HG03103 (cell line): ENCODE measurements around the gene KRTAP10-7.
"Not testable (repeated sequence)": the region's sequence is repeated elsewhere in the genome, so short reads cannot be mapped to it uniquely, and the experiment has no call there.

Experiments
- ATAC-seq: cut with Tn5 transposase; IDR thresholded peaks from one replicate; pipeline ENCODE4 v1.9.1; 2021; ENCODE audit warnings: low read depth; ENCODE audit not compliant: unreplicated experiment

KRTAP10-7 gene

DNA sequence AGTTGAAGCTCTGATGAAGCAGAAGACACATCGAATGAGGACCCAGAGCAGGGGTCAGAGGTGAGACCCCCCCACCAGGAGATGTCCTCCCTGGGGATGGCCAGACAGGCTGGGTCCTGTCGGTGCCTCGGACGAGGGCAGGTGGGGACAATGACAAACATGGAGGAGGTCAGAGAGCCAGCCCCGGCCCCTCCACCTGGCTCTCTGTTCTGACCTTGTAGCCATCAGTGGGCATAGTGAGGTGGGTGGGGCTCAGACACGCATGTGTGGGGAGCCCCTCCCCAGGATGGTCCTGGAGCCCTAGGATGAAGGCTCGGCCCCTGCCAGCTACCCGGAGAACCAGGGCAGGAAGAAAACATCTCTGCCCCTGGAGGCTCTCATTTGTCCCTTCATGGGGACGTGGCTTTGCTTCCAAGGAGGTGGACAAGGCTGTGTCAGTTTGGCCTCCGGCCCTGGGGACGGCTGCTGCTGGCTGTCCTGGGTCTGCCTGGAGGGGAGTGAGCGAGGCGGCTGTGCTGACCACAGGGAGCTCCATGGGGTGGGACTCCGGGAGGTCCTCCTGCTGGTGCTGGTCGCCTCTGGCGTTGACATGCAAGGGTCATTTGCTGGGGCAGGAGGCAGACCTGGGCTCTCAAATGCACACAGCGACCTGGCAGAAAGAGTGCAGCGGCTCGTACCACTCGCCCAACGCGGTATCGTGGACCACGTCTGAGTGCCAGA is 10.7 kb upstream of the KRTAP10-7 start:
- ATAC-seq, result no peak

DNA sequence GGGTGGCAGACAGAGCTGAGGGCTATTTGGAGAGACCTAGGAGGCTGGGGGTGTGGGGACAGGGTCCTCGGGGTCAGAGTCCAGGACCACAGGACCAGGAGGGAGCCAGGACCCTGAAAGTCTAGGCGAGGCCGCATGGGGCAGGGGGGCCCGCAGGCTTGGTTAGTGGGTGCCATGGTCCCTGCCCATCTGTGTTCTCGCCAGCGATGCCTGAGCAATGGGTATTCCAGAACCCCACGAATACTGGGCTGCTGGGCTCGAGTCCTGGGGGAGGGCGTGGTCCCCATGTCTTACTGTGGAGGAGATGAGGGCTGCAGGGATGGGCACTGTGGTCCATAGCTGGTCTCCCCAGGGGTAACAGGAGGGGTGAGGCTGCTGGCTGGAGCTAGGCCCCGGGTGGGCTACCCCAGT is 10.1 kb upstream of the KRTAP10-7 start:
- ATAC-seq, result no peak

DNA sequence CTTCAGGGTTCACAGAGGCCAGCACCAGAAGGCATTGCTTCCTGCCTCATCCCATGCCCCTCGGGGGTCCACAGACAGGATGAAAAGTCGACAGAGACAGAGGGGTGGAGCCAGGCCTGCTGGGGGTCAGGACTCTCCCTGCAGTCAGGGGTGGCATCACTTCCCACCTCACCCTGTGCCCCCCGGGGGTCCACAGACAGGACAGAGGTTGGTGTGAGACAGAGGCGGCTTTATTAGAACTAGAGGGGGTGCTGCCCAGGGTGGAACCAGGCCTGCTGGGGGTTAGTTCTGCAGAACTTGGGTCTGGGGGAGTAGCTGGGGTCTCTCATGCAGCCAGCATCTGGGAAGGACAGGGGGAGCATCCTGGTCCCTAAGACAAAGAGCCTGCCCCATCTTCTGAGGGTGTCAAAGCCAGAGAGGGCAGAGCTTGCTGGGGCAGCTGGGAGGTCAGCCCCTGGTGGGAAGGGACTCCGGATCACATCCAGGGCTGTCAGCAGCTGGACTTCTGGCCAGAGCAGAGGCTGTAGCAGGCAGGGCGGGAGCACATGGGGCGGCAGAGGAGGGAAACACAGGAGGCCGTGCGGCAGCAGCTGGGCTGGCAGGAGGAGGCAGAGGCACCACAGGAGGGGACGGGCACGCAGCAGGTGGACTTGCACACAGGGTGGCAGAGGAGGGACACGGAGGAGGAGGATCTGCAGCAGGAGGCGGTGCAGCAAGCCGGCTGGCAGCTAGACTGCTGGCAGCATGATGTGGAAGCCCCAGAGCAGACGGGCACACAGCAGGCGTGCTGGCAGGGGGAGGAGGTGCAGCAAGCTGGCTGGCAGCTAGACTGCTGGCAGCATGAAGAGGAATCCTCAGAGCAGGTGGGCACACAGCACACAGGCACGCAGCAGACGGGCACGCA is 9.2 kb upstream of the KRTAP10-7 start:
- not testable (repeated sequence) for ATAC-seq

DNA sequence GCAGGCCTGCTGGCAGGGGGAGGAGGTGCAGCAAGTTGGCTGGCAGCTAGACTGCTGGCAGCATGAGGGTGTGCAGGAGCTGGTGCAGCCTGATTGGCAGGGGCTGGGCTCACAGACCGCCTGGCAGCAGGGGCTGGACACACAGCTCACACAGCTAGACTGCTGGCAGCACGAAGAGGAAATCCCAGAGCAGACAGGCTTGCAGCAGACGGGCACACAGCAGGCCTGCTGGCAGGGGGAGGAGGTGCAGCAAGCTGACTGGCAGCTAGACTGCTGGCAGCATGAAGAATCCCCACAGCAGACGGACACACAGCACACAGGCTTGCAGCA is 8.6 kb upstream of the KRTAP10-7 start:
- not testable (repeated sequence) for ATAC-seq

DNA sequence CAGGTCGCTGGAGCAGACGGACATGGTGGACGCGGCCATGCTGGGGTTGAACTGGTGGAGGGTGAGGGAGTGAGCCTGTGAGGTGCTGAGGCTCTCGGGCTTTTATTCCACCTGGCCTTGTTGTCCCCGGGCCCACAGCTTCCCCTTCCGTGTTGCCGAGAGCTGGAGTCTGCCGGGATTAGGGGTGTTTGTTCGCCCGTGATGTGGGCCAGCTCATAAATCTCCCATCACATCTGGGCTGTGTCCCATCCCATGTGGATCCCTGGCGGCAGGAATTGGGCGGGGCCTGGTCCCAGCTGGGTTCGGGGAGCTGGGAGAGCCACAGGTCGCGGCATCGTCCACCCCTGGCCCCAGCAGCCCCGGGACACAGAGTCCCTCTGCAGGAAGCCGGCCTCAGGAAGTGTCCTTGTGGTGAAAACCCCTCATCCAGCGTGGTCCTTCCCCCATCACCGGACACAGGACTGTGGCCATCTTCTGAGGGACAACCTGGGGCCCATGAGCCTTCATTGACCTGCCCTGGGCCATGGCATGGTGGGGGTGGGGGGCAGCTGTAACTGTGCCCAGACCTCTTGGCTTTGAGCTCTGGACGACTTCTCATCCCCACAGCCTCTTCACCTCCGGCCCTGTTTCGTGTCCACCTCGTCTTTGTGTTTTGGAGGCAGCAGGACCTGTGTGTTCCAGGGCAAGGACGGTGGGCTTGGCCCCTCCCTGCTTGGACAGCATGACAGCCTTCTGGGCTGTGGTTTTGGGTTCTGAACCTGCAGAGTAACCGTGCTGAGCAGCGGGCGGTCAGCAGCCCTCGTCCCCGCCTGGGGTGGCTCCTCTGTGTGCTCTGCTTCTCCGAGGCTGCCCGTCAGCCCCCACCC is 7.7 kb upstream of the KRTAP10-7 start, which contains the start of gene KRTAP10-6:
TSS of gene KRTAP10-6 (minus strand) at position 60 of the 866 bp plus-strand sequence. CDS start at position 39, 21 bp downstream.
- no peak for ATAC-seq

DNA sequence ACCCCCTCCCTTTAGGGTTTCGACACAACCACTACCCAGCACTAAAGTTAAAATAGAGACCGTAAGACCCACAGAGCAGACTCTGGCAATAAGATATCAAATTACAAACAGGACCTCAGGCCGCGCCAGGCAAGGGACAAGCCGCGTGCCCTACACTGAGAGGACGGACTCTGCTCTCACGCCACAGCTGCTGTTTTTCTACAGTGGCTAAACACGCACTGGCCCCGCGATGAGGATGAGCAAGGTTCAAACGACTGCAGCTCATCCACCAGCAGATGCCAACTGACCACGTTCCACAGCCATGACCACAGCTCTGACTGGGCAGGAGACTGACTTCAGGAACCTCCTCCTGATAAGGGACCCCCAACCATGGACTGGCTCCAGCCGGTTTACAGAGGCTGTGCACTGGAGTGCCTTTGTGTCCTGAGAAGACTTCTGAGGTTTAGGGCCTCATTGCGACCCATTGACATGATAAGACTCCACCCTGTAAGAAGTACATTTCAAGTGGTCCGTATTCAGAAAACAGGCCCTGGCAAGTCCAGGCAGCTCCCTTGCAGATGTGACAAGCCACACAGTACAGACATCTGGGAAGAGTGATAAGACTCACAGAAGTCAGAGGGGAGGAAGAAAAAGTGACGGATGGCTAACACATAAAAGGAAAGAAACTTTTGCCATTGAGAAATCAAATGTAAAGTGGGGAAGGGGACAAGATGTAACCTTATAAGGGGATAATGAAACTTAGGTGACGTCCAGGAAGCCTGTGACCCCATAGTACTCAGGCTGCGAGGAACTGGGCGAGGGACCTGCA is 6.6 kb upstream of the KRTAP10-7 start:
- no peak for ATAC-seq

DNA sequence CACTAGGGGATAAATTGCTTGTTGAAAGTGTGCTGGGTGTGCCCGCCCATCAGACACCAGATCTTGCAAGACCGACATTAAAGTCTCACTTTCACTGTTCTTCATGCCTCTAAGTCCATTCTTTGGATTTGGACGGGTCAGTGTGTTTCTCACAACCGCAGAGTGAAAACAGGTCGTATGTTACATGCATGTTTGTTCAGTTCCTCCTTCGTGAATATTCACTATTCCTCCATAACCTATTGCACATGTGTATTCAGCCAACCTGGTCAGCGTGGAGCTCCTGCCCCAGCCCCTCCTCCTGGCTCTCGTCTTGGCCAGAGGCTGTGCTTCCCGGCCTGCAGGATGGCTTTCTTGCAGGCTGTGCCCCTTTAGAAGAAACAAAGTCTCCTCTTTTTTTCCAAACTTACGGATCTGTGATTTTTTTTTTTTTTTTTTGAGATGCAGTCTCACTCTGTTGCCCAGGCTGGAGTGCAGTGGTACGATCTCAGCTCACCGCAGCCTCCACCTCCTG is 5.9 kb upstream of the KRTAP10-7 start:
- ATAC-seq, result no peak

DNA sequence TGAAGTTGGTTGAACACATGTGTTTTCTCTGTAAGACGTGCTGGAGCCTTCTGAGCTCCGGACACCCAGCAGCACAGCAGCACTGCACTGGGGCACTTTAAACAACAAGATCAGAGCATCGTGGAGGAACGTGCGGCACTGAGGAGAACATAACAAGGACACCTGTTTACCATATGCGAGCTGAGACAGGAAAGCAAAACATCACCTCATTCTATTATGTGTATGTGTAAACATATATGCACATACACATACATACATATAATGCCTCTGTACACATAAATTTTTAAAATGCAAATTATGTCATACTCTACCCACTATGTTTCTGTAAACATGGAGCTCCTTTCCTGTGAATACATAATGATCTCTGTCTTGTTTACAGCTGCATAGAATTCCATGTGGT is 4.9 kb upstream of the KRTAP10-7 start:
- ATAC-seq, result no peak

DNA sequence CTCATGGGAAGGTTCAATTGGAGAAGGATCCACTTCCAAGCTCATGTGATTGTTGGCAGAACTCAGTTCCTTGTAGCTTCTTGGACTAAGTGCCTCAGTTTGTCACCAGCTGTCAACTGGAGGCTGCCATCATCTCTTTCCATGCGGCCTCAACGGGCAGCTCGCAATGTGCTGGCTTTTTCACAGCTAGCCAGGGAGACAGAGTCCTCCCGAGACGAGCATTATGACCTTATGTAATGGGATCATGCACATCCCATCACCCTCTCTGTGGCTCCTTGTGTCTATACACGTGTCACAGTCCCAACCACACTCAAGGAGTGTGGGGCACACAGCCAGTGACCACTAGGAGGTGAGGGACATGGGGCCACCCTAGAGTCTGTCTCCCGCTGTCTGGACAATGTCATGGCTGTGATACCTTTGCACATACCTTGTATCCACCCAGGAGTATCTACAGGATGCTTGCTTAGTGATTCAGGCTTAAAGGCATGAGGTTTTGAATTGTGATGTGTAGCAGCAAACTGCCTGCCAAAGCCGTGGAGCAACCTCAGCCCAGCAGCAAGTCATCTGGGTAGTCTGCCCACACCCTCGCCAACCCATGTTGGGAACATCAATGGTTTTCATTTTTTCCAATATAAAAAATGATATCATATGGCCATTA is 4.2 kb upstream of the KRTAP10-7 start:
- ATAC-seq, result no peak

DNA sequence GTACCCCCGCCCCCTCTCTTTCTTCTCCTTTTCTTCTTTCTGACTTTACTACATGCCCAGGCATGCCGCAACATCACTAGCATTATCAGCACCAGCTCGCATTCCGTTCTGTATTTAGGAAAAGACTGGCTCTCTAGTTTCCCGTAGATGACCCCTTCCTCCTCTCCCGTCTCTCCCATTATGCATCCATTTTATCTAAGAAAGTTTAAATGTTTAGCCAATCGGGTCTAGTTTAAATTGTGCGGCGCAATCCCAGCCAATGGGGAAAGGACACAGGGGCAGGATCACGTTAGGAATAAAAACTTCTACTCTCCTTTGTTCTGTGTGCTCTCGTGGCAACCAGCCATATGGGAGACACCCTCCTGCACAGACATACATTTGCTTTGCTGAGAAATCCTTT is 2.3 kb upstream of the KRTAP10-7 start:
- ATAC-seq, result no peak

DNA sequence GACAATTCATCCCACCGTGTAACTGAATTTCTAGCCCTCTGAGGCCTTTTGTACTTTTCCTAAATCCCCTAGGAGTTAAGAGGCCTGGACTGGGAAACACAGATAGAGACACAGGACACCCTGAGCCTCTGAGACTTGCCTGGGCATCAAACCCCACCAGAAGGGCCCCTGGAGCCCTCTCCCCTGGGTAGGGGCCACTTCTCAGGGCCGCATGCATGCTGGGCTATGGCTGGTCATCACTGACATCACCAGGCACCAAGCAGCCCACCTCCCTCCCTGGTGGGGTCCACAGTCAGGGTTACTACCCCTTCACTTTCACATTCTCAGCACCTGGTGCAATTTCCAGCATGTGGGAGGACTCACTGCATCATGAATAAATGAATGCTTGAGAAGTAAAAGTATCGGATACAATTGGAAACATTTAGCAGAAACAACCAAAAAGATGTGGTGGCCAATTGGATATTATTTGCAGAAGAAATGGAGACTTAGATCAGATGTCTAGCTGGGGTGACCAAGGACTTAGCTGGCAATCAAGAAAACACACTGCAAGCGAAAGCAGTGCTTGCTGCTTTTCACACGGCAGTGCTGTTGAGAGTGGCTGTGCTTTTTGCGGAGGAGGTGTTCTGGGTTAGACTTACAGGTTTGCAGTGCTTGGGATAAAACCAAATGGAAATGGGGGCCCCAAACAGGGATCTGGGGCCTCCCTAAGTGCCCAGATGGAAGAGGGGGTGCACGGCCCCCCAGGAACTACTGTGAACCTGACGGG is 950 bp upstream of the KRTAP10-7 start:
- no peak for ATAC-seq

DNA sequence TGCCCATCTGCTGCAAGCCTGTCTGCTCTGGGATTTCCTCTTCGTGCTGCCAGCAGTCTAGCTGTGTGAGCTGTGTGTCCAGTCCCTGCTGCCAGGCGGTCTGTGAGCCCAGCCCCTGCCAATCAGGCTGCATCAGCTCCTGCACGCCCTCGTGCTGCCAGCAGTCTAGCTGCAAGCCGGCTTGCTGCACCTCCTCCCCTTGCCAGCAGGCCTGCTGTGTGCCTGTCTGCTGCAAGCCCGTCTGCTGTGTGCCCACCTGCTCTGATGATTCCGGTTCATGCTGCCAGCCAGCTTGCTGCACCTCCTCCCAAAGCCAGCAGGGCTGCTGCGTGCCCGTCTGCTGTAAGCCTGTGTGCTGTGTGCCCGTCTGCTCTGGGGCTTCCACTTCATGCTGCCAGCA is 694 bp downstream of the KRTAP10-7 start:
- not testable (repeated sequence) for ATAC-seq

DNA sequence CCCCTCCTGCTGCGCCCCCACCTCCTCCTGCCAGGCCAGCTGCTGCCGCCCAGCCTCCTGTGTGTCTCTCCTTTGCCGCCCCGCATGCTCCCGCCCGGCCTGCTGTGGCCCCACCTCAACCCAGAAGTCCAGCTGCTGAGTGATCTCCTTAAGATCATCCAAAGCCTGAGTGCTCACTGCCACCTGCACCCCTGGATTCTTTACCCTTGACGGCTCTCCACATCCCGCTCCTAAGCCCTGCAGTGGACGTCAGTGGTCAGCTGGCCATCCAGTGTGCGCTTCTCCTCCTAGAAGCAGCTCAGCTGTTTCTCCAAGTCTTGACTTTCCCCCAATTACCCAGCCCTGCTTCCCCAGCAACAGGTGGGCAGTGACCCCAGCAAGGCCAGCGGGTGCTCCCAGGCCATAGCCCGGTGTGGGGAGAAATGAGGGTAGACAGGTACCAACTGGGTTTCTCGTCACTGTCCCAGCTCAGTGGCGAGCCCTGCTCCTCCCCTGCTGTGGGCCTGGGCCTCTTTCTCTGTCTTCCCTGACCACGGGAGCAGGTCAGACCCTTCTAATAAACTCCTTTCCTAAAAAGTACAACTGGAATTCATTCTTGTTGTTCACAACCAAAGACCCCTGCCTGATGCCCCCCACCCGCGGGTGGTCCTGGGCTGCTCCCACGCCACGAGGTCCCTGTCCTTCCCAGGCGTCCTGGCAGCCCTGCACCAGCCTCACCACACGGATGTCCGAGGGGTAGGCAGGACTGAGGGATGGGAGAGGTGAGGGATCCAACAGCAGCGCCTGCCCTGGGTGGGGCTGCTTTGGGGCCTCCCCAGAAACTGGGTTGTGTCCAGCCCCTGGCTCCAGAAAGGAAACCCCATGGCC is 1.4 kb downstream of the KRTAP10-7 start:
- no peak for ATAC-seq

DNA sequence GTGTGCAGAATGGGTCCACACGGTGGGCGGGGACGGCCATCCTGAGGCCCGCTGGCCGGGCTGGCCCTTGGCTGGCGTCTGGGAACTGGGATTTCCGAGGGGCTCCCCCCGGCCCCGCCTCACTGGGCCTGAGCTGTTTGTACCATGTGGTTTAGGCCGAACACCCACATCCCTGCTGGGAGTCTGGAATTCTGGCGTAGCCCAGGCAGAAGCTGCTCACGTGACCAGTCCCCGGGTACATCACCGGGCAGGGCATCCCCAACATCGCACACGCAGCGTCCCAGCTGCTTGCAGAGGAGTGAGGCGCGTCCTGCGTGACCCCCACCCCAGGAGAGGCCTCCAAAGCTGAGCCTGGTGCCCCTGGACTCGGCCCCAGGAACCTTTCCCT is 2.1 kb downstream of the KRTAP10-7 start:
- ATAC-seq, result no peak

DNA sequence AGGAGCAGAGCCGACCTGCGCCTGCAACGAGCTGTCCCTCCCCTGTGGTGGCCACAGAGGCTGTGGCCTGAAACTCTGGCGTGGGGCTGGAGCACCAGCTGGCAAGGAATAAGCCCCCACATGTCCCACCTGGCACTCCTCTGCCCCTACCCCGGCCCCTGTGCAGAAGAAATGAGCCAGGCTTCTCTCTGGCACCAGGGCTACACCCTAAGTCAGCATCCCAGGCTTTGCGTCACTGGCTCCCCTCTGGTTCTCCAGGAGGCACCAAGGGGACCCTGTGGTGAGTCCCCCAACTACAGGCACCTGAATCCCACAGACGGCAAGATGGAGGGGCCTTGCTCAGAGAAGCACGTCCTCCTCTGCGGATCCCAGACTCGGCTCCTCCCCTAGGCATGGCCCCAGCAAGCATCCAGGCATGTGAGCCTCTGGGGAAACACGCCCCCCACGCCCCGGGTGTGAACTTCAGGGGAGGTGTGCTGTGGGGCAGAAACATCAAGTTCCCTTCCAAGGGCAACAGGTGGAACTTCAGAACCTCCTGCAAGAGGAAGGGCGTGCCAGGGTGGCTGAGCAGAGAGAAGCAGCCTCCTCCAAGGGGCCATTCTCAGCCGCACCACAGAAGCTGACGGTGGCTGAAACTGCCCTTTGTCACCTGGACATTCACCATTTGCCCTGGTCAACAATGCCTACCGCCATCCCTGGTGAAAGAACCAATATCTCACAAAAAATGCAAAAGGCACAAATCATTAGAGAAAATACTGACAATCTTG is 2.9 kb downstream of the KRTAP10-7 start:
- ATAC-seq, result no peak

DNA sequence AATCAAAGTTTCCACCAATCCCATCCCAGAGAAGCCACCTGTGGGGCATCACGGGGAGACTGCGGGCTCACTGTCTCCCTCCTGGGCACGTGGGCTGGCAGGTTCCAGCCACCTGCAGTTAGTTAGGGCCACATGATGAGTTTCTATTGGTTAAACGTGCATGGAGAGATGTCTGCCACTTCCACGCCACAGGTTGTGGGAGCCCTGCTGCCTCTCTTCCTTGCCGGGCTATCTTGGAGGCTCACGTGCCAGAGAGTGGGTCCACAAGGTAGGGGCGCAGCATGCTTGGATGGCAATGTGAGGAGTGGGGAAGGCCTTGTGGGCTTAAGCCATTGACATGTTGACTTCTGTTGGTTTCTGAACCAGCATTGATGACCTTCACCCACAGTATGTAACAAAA is 3.5 kb downstream of the KRTAP10-7 start:
- no peak for ATAC-seq

DNA sequence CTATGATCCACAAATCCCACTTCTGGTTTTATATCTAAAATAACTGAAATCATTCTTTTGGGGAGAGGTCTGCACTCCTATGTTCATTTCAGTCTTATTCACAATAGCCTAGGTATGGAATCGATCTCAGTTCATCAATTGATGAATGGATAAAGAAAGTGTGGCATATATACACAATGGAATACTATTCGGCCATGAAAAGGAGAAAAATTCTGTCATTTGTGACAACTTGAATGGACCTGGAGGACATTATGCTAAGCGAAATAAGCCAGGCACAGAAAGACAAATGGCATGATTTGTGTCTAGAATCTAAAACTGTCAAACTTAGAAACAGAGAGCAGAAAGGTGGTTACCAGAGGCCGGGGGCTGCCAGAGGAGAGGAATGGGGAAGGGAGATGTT is 6.1 kb downstream of the KRTAP10-7 start:
- ATAC-seq, result no peak
